Stimulated activated naive CD4-positive, alpha-beta T cell treated with Interleukin-2 at 50 U/mL for 16 hours (primary cell): ENCODE results near the gene NT5M.
"Not testable (repeated sequence)": the region's sequence is repeated elsewhere in the genome, so short reads cannot be mapped to it uniquely, and the experiment has no call there.

Experiments
- DNase-seq: peaks from one replicate; lab custom pipeline; 2025; lab: John Stamatoyannopoulos, UW

Gene NT5M

DNA sequence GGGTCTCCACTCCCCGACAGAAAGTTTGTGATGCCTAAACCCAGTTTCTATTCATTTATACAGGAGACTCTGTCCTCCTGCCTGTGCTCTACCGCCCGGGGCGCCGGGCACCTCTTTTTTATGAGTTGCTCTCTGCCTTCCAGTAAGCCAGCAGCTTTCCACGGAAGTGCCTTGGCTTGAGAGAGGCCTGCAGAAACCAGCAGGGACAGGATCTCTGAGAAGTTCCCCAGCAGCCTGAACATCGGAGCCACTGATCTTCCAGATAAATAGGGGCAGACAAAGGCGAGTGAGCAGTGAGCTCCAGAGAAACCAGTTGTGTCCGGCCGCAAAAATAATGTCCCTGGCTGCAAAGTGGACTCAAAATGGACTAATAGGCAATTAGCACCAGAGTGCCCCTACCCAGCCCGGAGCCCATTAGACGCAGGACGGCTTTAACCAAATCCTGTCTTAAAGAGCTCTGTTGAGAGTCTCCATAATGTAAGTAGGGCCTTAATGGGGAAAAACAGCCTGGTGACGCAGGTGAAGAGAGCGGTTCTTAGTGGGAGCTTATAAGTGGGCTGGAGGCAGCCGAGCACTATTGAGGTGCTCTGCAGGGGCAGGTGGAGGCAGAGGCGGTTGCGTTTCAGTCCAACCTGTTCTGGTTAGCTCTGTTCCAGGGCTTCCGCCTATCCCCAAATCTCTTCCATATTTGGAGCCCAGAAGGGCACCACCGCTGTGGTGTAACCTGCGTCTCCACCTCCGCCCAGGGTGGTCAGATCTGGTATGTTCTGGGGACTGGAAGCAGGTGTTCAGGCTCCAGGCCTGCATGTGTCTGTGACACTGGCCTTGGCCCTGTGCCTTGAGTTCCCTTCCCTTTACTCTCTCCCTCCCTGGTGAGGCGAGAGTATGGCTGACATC lies 74.1 kb downstream of the NT5M start:
- no peak for DNase-seq

- DNase-seq = no peak
Measured at GRCh38 chr17:17379197-17379991, 76.2 kb downstream of the NT5M start.

GRCh38 chr17:17380145-17380925 lies 77.2 kb downstream of the NT5M start:
- no peak for DNase-seq

DNA sequence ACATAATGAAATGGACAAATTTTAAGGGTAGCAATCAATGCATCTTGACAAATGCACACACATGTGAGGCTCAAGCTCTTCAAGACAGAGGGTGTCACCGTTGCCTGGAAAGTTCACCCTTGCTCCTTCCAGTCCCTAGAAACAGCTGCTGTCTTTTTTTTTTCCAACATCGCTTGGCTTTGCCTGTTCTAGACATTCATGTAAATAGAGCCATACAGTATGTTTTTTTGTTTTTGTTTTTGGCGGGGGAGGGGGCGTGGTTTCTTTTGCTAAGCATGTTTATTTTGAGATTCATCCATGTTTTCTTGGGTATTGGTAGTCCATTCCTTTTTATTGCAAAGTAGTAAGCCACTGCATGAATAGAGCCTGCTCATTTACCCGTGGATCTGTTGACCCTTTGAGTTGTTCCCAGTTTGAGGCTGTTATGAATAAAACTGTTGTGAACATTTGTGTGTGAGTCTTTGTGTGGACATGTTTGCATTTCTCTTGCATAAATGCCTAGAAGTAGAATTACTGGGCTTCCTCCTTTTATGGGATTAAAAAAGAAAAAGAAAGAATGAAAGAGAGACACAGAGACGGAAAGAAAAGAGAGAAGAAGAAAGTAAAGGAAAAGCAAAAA lies 78.4 kb downstream of the NT5M start:
- DNase-seq = no peak

- DNase-seq = no peak
Measured at GRCh38 chr17:17382065-17382459, 78.9 kb downstream of the NT5M start.

GRCh38 chr17:17382971-17383370 lies 79.8 kb downstream of the NT5M start:
- no peak for DNase-seq

DNA sequence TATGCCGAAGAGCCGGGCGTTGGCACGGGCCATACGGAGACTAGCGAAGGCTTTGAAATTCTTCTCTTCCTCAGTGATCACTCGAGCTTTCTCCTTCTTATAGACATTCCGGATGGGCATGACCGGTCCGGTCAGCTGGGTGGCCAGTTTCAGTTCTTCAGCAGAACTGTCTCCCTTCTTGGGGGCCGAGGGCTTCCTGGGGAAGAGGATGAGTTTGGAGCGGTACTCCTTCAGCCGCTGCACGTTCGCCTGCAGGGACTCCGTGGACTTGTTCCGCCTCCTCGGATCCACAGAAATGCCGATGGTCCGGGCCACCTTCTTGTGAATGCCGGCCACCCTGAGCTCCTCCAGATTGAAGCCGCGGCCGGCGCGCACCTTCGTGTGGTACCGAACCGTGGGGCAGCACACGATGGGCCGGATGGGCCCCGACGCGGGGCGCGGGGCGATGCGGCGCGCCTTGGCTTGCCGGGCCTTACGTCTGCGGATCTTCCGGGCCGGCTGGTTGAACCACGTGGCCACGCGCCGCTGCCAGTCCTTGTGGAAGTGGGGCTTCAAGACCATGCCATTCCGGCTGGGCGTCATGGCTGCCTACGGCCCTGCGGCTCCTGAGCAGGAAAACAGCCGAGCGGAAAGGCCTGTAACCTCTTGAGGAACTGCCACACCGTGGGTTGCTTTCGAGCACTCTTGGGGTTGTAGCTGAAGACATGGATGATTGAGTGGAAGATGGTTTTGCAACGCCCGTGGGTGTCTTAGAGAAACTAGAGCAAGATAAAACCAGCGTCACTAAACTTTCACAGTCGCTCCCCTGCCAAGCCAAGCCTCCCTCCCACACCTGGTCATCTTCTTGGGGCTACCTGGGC lies 80.5 kb downstream of the NT5M start:
- not testable (repeated sequence) for DNase-seq

GRCh38 chr17:17384291-17384615 lies 81.1 kb downstream of the NT5M start:
- DNase-seq = no peak

- DNase-seq = no peak
Measured at GRCh38 chr17:17384961-17385360, 81.8 kb downstream of the NT5M start.

DNA sequence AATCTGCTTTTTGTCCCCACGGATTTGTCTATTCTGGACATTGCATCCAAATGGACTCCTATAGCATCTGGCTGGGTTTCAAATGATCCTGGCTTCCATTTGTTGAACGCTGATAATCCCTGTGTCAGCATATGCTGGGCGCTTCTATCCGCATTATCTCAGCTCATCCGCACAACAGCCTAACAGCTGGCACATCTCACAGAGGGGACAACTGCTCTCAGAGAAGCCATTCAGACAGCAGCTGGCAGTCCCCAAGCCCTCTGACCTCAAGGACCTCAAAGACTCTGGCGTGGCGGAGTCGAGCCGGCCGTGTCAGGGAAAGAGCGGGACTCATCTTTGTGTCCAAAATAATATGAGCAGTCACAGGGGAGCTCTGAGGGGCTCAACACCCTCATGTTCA lies 82.3 kb downstream of the NT5M start:
- no peak for DNase-seq

DNA sequence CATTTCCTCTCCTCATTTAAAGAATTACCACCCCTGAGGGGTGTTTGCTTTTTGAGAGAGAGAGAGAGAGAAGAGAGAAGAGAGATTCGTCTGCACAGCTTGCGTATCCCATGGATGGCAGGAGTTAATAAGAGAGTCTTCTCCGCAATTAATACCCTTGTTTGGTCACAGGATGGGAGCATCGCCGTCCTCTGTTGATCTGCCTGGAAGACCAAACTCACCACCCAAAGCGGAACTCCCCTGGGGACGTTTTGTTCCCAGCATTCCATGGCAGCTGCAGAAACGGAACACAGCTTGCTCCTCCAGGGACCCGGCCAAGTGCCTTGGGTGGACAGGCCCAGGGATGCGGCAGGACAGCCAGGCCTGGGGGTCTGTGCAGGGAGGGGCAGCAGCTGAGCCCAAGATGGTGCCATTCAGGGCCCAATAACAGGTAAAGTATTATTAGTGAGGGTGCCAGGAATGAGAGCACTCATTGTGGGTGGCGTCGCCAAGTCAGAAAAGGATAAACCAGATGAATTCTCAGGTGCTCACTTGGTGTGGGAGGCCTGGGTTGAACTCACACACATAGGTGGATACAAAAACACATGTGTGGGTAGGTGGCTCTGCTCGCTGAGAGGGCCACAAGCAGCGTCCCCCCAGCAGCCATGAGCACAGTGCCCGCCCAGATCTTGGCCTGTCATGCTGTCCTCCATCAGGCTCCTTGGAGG lies 83.1 kb downstream of the NT5M start:
- no peak for DNase-seq

GRCh38 chr17:17387017-17387497 lies 83.9 kb downstream of the NT5M start:
- DNase-seq = no peak

DNA sequence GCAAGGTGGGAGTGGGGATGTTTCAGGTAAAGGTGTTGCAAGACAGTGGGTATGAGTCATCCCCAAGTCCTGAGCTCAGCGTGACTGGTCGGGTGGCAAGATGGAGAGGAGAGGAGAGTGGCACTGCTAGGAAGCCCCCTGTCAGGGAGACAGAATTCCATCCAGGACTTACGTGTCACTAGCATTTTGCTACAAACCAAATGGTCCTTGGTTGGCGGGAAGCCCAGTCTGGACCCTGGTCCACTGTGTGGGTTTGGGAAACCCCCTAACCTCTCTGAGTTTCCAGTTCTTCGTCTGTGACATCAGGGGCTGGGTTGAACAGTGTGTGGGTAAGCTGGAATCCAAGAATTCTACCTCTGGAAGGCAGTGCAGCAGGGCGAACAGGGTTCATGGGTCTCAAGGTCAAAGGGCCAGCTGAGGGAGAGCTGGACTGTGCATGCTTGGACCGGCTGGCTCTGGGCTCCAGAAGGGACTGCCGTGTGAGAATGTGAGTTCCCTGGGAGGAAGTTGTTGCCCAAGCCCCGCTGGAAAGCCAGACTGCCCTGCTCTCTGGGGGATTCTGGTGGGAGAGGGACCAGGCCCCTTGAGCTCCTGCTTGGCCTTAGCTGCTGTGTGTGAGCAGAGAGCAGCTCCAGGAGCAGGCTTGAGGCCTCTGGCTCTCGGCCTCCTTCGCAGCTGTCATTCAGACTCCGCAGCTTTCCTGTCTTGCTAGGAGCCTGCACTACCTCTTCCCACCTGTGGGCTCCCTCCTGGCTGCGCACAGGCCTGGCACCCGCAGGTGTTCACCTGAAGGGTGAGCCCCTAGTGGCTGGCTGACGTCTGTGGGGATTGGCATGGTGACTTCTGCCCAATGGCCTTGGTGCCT lies 84.6 kb downstream of the NT5M start:
- no peak for DNase-seq

GRCh38 chr17:17388657-17389496 lies 85.7 kb downstream of the NT5M start:
- DNase-seq = no peak

- DNase-seq = peak; percentile 59
Measured at GRCh38 chr17:17391668-17392370, 88.6 kb downstream of the NT5M start.

DNA sequence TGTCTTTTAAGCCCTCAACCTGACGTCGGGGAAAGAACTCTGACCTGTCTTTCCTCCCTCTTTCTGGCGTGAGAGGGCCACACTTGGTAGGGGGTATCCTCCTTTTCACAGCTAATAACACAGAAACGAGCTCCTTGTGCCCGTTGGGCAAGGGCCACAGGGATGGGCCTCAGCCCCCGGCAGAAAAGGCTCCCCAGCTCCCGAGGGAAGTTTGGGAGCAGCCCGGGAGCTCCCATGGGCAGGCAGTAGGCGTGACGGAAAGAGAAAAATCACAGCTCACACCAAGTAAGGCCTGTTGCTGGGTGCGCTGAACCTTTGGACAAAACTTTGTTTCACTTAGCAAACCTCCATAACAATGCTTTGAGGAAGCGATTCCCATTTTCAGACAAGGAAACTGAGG lies 90.8 kb downstream of the NT5M start:
- no peak for DNase-seq

DNA sequence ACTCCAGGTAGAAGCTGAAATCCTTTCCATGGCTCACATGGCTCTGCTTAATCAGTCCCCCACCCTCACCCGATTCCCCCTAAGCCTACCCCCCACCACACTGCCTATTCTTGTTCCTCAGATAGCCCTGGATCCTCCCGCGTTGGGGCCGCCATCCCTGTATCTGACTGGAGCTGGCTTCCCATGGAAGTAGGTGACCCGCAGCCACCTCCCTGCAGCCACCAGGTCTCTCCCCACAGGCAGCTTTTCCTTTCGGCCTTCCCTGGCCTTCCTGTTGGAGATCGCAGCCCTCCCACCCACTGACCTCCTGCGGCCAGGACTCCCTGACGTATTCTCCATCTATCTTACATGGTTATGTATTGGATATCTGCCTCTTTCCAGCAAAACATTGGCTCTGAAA lies 91.3 kb downstream of the NT5M start:
- no peak for DNase-seq
